Stromal cell of bone marrow (primary cell): ENCODE results near the gene CLRN1.
A peak's percentile ranks its signal among the peaks of the same experiment; 100 is the strongest.
"Not testable (repeated sequence)": the region's sequence is repeated elsewhere in the genome, so short reads cannot be mapped to it uniquely, and the experiment has no call there.

Experiments
- DNase-seq: peaks from one replicate; pipeline ENCODE4 v3.0.0-alpha.2; 2012; ENCODE audit warnings: low read depth

Gene CLRN1, protein sequence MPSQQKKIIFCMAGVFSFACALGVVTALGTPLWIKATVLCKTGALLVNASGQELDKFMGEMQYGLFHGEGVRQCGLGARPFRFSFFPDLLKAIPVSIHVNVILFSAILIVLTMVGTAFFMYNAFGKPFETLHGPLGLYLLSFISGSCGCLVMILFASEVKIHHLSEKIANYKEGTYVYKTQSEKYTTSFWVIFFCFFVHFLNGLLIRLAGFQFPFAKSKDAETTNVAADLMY

GRCh38 chr3:150972366-150973071 is at the start of gene CLRN1:
Gene CLRN1 (minus strand): TSS chr3:150972727. CDS start chr3:150972708, 19 bp downstream.
- no peak for DNase-seq

- DNase-seq = peak; percentile 54
These were observed 43.9 kb upstream of the CLRN1 start for GRCh38 chr3:151016478-151016795.

DNA sequence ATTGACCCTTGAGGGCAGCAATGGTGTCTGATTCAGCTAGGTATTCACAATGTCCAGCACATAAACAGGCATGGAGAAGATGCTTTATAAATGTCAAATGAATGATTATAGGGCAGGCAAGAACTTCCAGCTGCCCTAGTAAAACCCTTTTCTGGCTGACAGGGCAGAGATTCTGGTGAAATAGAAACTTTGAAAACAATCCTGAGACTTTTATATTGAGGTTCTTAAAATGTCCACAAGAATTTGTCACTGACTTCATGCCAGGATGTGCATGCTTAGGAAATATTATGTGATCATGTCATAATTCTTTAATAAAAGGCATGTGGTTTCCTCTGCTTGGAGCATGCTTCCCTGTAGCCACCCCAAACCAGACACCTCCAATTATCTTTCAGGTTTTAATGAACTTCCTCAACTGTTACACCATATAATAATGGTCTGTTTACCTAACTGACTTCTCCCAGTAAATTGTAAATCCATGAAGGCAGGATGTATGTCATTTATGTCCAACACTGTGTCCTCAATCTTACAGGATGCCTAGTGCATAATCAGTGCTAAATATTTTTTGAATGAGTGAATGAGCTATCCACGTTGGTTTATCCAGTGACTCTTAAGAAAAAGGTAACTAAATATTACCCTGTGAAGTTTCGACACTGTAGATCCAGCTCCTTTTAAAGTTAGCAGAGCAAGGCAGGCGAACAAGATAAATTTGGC is 43.4 kb upstream of the CLRN1 start:
- peak; percentile 45 for DNase-seq

DNA sequence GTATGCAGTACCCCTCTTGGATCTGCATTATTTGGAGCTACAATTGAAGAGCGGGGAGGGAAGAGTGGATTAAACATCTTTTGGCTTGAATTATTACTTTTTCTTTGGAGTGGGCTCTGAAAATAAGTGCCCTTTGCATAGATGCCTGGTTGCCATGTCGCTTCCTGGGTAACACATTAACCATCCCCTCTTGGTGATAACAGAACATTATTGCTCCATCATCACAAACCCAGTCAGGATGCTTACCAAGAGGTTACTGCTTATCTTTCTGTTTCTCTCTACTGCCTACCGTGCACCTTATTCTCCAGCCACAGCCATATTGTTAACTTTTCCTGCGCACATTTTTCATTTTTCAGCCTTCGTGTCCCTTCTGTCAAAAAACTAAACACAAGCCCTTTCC is 42.7 kb upstream of the CLRN1 start:
- DNase-seq = no peak

- no peak for DNase-seq
These were observed 42.0 kb upstream of the CLRN1 start for GRCh38 chr3:151014501-151015018.

DNA sequence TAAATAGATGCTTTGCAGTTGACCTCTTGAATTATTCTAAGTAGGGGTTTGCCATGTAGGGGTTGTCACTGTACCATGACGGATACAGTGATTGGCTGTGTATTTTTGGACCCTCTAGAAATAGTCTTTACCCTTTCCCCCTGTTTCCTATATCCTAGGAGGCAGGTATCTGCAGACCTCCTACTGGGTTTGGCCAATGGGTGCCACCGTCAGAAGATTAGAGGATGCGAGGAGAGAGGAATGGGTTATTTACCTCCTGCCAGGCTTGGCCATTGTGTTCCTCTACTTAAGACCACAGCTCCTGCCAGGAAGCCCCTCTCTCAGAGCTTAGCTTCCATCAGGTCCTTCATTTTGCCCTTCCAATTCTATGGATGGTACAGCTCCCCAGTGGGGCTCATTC is 40.2 kb upstream of the CLRN1 start:
- no peak for DNase-seq

GRCh38 chr3:151011427-151011826 is 38.9 kb upstream of the CLRN1 start:
- no peak for DNase-seq

DNA sequence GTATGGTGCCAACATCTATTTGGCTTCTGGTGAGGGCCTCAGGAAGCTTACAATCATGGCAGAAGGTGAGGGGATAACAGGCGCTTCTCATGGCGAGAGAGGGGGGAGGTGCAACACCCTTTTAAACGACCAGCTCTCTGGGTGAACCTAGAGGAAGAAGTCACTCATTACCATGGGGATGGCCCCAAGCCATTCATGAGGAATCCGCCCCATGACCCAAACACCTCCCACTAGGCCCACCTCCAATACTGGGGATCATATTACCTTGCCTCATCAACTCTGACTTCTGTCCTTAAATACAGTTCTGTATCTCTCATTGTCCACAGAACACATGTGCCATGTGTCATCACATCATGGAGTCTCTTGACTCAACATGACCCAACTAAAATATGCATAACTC is 37.5 kb upstream of the CLRN1 start:
- no peak for DNase-seq

DNA sequence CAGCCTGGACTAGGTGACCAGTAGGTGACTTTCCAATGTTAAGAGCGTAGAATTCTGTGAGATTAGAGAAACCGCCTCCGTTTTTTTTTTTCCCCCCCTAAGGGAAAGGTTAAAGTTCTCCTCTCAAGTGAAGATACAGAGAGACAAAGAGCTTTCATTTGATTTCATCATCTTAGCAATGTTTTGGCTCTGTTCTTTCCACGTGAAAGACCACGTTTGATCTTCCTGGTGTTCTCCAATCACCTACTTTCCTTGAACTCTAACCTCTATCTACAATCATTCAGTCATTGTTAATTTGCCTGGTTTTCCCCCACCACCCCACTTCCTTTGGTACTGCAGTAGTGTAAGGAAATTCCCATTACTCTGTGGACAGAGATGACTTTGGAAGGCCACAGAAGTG is 36.9 kb upstream of the CLRN1 start:
- DNase-seq = no peak

GRCh38 chr3:151008699-151009098 is 36.2 kb upstream of the CLRN1 start:
- peak; percentile 52 for DNase-seq

DNA sequence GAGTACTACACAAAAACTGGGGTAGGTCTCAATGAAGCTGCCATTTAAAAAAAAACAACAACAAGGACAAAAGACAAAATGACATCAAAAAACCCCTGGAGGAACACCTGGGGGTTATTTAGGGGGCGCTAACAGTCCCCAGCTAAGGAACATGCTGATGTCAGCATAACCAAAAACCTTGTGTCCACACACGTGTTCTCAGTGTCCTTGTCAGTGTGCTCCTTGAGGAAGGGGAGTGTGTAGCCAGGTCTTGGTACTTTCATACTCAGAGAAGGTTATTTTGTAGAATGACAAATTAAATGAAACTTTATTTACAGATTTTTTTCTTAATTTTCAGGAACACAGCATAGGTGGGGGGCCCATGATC is 31.2 kb upstream of the CLRN1 start:
- DNase-seq = no peak

- DNase-seq = no peak
These were observed 30.7 kb upstream of the CLRN1 start for GRCh38 chr3:151003029-151003767.

DNA sequence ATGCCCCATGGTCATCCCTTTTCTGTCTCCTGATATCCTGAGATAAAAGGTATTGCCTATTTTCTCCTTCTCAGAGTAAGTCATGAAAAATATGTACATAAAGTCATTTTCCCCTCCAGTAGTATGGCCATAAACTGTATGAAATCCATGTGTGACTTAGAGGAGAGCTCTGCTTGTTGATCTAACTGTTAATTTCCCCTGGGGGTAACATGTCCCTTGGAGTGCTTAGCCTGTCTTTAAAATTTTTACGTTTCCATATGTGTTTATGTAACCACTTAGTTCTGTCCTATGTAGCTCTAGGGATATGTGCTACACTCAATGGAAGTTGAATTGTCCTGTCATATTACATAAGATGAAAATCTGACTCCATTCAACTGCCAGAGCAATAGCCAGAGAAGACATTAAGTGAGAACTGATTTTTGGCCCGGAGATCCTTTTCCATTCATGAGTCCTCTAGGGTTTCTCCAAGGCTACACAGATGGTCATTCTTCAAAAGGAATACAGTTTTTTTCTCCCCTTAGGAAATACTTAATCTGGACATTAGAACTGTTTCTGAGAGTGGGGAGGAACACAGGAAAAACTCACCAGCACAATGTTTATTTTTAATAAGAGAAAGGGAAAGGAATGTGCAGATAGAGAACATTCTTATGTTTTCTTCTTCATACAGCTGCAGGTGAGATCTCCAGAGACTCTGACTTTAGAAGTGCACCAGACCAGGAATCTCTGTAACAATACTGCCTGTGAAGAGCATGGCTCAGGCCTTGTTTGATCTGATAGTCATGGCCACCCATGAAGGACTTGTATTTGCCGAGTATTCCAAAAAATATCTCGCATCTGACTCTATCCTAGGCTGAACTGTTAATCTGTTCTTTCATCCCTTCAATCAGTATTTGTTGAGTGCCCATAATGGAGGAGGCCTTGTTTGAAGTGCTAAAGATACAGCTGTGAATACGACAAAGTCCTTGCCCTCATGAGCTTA is 29.8 kb upstream of the CLRN1 start:
- DNase-seq = no peak

DNA sequence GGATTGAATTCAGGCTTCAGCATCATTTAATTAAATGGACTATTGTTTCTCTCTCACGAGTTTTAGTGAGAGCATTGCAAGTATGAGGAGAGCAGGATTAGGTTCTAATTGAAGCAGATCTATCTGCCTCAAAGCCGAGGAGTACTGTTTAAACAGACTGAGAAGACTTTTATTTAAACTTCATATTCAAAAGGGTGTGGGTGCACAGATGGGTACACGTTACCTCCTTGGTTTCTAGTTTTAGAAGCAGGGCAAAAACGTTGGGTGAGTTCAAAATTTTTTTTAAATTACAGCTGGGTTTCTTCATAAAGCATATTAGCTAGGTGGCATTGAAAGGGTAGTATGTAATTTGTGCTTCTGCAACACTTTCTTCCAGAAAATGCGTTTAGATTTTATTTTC is 26.5 kb upstream of the CLRN1 start:
- no peak for DNase-seq

DNA sequence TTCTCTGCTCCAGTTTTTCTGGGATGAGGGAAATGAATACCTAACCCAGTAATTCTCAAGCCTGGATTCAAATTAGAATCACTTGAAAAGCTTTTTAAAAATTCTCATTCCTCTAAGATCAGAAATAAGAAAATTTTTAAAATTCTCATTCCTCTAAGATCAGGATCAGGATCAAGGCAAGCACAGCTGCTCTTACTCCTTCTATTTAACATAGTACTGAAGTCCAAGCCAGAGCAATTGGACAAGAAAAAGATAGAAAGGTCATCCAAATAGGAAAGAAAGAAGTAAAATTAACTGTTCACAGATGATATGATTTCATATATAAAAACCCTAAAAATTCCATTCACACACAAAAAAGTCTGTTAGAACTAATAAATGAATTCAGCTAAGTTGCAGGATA is 24.2 kb upstream of the CLRN1 start:
- DNase-seq = no peak

GRCh38 chr3:150995510-150995909 is 23.0 kb upstream of the CLRN1 start:
- no peak for DNase-seq

DNA sequence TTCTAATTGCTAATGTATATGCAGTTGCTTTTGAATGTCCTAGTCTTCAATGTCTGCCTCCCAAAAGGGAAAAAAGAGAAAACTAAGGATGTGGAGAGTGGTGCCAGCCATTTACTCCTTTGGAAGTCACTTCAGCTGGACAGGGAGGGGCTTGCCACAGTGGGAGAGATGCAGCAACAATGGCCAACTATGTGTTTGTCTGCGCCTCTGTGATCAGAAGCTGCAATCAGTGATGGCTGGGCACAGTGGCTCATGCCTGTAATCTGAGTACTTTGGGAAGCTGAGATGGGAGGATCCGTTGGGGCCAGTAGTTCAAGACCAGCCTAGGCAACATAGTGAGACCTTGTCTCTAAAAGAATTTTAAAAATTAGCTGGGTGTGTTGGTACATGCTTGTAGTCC is 16.7 kb upstream of the CLRN1 start:
- no peak for DNase-seq

DNA sequence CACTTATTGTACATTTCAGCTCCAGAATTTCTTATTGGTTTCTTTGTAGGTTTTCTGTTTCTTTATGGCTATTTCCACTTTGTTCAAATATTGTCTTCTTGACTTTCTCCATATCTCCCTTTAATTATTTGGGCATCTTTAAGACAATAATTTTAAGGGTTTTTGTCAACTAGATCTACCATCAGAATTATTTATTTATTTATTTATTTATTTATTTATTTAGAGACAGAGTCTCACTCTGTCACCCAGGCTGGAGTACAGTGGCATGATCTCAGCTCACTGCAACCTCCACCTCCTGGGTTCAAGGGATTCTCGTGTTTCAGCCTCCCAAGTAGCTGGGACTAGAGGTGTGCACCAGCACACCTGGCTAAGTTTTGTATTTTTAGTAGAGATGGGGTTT is 15.9 kb upstream of the CLRN1 start:
- not testable (repeated sequence) for DNase-seq

DNA sequence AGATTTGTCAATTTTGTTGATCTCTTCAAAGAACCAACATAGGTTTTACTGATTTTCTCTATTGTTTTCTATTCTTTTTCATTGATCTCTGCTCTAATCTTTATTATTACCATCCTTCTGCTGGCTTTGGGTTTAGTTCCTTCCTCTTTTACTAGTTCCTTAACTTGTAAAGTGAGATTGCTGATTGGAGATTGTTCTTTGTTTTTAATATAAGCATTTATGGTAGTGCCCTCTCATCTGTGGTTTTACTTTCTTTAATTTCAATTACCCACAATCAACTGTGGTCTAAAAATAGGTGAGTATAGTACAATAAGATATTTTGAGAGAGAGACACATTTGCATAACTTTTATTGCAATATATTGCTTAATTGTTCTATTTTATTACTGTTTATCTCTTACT is 13.2 kb upstream of the CLRN1 start:
- no peak for DNase-seq

DNA sequence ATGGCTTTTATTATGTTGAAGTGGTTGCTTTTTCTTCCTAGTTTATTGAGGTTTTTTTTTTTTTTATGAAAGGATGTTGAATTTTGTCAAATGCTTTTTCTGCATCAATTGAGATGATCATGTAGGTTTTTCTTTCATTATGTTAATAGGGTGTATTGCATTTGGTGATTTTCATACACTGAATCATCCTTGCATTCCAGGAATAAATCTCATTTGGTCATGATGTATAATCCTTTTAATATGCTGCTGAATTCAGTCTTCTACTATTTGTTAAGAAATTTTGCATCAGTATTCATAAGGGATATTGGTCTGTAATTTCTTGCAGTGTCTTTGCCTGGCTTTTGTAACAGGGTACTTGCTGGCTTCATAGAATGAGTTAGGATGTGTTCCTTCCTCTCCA is 11.5 kb upstream of the CLRN1 start:
- DNase-seq = peak; percentile 12

- DNase-seq = no peak
These were observed 6.1 kb upstream of the CLRN1 start for GRCh38 chr3:150978566-150979148.
